Ishikawa (cell line): ENCODE data around the gene SETD7.

ENCODE experiments used
- CEBPB ChIP-seq: IDR thresholded peaks from 2 replicates; pipeline ENCODE4 v1.6.1; 2012
- CREB1 ChIP-seq: IDR thresholded peaks from 2 replicates; pipeline ENCODE4 v1.6.1; 2012; ENCODE audit warnings: low read depth
- EGR1 ChIP-seq: IDR thresholded peaks from 2 replicates; pipeline ENCODE4 v1.6.1; 2012
- EP300 ChIP-seq: IDR thresholded peaks from 2 replicates; pipeline ENCODE4 v1.6.1; 2012; ENCODE audit warnings: borderline replicate concordance
- FOXM1 ChIP-seq: IDR thresholded peaks from 2 replicates; pipeline ENCODE4 v1.6.1; 2012; ENCODE audit warnings: low read depth, borderline replicate concordance
- MAX ChIP-seq: IDR thresholded peaks from 2 replicates; pipeline ENCODE4 v1.6.1; 2012
- NFIC ChIP-seq: IDR thresholded peaks from 2 replicates; pipeline ENCODE4 v1.6.1; 2012
- RAD21 ChIP-seq: IDR thresholded peaks from 2 replicates; pipeline ENCODE4 v1.6.1; 2012; ENCODE audit warnings: low read depth
- REST ChIP-seq: IDR thresholded peaks from 2 replicates; pipeline ENCODE4 v1.6.1; 2012; ENCODE audit warnings: low read depth, mild to moderate bottlenecking
- TAF1 ChIP-seq: IDR thresholded peaks from 2 replicates; pipeline ENCODE4 v1.6.1; 2012; ENCODE audit warnings: low read depth, mild to moderate bottlenecking
- TCF12 ChIP-seq: IDR thresholded peaks from 2 replicates; pipeline ENCODE4 v1.6.1; 2012; ENCODE audit warnings: low read depth
- TEAD4 ChIP-seq: IDR thresholded peaks from 2 replicates; pipeline ENCODE4 v1.6.1; 2012
- USF1 ChIP-seq: IDR thresholded peaks from 2 replicates; pipeline ENCODE4 v1.6.1; 2012
- YY1 ChIP-seq: IDR thresholded peaks from 2 replicates; pipeline ENCODE4 v1.6.1; 2012; ENCODE audit warnings: low read depth
- ZBTB7A ChIP-seq: IDR thresholded peaks from 2 replicates; pipeline ENCODE4 v1.6.1; 2012; ENCODE audit warnings: low read depth

Gene SETD7

GRCh38 chr4:139594591-139595185, 38.7 kb upstream of the SETD7 start:
- TF ChIP-seq CEBPB = no peak
- TF ChIP-seq RAD21 = no peak
- no peak for TF ChIP-seq EGR1
- no peak for TF ChIP-seq NFIC
- TF ChIP-seq TAF1 = no peak
- TF ChIP-seq TCF12 = no peak
- TF ChIP-seq YY1 = no peak
- TF ChIP-seq MAX = no peak
- TF ChIP-seq USF1 = no peak
- no peak for TF ChIP-seq TEAD4
- TF ChIP-seq CREB1 = no peak
- TF ChIP-seq ZBTB7A = no peak
- no peak for TF ChIP-seq REST
- TF ChIP-seq FOXM1 = no peak

GRCh38 chr4:139593091-139593564, 37.1 kb upstream of the SETD7 start:
- TF ChIP-seq NFIC (no peak), ZBTB7A (no peak), TAF1 (no peak), MAX (no peak), FOXM1 (no peak), RAD21 (no peak), USF1 (no peak), CEBPB (no peak), YY1 (no peak), REST (no peak), TEAD4 (no peak)

DNA sequence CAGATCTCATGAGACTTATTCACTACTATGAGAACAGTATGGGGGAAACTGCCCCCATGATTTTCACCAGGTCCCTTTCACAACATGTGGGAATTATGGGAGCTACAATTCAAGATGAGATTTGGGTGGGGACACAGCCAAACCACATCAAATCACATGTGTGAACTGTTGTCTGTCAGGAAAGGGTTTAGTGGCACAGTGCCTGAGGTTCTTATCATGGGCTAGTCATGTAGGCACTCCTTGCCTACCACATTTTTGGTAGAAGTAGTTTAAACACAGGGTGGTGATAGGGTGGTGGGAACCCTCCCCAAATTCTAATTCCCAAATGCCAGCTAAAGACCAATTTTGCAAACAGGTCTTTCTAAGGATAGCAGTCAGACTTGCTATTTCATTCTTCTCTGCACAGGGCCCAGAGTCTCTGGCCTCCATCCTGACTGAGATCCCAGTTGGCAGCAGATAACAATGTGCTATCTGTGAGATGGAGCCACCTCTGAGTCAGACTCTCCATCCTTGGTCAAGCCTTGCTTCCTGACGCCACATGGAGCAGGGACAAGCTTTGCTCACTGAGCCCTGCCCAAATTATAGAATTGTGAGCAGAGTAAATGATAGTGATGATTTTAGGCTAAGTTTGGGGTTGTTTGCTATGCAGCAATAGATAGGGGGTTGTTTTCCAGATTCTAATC, 33.5 kb upstream of the SETD7 start:
- TF ChIP-seq YY1 = no peak
- TF ChIP-seq TCF12 = no peak
- TF ChIP-seq USF1 = no peak
- no peak for TF ChIP-seq TEAD4
- TF ChIP-seq CEBPB = no peak
- TF ChIP-seq EP300 = no peak
- no peak for TF ChIP-seq NFIC
- no peak for TF ChIP-seq TAF1
- TF ChIP-seq CREB1 = no peak
- TF ChIP-seq ZBTB7A = no peak
- no peak for TF ChIP-seq REST
- TF ChIP-seq MAX = no peak
- TF ChIP-seq FOXM1 = no peak
- TF ChIP-seq RAD21 = no peak
